ENCODE data around the gene SKAP1.
"Not testable (repeated sequence)": the region's sequence is repeated elsewhere in the genome, so short reads cannot be mapped to it uniquely, and the experiment has no call there.

Gene SKAP1

DNA sequence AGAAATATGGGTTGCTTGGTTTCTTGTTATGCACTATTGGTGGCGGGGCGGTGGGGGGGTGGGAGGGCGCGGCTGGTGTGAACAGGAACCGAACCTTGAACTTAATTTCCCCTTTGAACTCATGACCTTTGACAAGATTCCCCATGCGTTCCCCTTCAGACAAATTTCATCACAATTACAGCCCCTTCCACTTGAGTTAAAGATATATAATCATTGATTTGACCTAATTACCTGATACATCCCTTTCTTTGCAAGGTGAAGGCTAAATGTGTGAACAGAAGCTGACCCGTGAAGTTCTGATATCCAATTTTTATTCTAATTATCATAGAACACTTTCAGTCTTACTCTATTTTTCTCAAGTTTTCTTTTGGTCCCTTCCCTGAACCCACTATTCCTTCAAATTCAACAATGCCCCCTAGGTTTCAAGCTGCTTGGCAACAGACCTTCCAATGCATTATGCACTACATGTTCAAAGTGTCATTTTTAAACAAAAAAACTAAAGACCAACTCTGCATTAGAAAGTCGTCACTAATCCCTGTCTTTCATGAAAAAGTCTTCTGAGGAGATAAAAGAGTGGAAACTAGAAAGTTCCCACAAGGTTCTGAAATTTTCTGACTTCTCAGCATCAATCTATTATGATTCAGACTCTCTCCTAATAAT, 116.8 kb downstream of the SKAP1 start:
- no peak for FAIRE-seq

DNA sequence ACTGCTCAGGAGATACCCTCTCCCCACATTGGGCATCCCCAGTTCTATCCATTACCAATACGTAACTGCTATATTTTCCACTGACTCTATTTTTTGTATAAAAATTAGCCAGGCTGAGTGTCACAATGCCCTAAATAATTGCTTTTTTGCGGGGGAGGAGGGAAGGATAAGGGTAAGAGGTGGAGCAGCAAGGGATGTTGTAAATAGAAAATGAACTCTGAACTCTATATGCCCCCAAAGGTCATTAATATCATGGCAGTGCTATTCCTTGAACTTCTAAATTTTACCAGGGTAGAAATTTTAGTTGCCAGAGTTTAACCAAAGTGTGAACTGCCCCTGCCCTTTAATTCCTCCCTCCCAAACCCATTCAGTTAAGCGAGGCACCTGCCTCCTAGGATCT, 118.7 kb downstream of the SKAP1 start:
- FAIRE-seq: no peak

DNA sequence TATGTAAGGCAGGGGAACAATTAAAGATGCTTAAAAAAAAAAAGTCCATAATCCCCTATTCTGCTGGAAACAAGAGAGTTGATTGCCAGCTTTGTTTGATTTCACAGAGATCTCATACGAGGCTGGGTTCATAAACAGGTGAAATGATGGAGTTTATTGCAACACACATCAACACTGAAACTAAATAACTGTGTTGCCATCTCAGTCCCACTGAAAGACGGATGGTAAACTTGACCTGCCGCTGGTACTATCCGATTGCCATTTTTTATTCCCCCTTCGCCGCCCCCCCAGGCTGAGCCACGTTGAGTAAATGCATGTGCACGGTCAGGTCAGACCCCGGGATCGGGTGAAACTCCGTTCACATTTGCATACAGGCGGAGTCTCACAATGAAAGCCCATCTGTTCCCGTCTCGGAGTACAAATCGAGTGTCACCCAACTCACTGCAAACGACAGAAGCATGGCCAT, 119.2 kb downstream of the SKAP1 start:
- FAIRE-seq: no peak

DNA sequence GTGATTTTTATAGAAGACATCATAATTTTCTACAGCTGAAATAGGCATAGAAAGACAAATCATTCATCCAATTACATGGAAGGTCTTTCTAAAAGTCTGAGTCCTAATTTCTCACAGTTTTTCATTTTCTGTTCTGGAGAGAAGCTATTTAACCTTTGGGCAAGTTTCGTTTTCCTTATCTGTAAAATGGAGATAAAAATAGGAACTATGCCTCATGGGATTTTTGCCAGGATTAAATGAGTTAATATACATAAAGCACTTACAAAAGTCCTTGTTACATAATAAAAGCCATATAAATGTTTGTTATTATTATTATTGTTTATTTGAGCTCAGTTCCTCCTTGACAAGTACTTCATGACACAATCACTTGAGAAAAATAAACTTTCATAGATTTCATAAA, 121.4 kb downstream of the SKAP1 start:
- peak; percentile 17 for FAIRE-seq

DNA sequence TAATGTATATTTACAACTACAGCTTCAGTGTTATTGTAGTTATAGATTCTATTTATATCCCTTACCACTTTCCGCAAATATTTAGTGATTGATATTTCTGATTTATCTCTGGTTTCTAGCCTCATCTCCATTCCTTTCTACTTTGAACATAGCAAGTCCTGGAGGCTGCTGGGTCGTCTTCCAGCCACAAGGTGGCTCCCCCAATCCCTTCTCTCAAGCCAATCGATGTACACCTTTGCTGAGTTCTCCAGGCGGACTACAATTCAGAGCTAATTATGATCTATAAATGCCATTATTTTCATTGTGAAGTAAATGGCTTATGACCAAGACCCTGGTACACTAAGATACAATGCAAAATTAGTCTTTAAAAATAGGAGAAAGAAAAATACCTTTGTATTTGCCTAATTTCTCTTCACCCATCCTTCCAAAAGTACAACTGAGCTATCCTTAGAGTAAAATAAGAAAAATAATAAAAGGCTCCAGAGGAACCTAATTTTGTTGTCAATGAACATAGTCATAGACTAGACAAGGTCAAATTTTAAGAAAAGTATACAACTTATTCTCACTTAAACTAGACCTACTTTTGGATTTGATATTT, 122.1 kb downstream of the SKAP1 start:
- peak; percentile 95 for FAIRE-seq

DNA sequence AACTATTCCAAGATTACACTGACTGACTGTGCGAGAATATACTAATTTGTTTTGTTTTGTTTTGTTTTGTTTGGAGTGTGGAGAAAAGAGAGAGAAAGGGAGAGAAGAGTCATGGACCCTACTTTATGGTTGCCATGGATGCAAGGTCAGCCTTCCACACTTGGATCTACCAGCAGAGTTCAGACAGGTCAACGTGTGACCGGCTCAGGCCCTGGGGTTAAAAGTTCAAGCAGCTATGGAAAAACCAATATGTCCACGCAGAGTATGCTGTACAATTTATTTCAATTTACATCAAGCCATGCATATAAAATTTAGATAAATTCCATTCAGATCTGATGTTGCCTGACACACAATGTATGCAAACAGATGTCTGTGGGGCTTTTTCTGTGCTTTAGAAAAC, 122.8 kb downstream of the SKAP1 start:
- FAIRE-seq: no peak

DNA sequence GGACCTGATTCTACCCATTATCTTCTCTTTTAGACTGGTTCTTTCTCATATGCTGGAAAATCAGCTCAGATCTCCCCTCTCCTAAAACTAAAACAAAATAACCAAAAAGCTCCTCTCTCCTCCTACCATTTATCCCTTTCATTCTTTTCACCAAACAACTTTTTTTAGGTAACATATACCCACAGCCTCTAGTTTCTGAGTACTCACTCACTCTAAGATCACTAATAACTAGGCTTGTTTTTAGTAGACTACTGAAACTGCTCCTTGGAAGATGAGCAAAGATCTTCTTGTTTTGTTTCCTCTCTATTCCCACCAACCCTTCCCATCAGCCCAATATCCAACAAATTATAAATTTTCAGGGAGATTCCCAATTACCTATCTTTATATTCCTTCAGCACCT, 129.0 kb downstream of the SKAP1 start:
- no peak for FAIRE-seq

DNA sequence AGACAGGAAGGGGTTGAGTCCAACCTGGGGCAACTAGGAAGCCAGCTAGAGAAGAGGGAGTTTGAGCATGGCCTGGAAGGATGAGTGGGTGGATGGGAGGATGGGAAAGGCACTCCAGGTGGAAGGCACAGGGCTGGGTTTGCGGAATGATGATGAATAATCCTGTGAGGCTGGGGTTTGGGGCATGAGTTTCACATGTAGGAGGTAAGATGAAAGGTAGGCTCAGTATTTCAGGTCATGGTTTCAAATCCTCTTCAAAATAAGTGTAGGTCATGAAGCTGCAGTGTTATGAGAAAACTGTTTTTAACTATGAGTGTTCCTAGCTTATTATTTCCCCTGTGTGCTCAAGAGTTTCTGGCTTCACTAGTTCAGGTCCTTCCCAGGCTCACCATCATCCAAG, 130.3 kb downstream of the SKAP1 start:
- FAIRE-seq: no peak

DNA sequence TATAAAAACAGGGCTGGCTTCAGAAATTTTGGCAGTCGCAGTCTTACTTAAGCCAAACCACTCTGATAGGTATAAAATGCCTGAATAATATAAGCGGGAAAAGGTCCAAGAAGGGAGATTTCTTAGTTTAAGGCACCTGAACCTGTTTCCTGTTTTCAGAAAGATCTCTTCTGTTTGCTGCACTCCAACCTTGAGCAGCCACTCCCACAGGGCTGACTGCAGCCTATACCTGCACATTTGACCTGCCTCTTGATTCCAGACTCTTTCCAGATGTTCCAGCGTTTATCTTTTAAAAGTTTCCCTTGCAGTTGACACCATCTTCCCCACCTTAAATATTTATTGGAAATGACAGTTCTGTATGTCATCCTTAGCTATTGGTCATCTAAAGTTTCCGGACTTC, 132.2 kb downstream of the SKAP1 start:
- no peak for FAIRE-seq

DNA sequence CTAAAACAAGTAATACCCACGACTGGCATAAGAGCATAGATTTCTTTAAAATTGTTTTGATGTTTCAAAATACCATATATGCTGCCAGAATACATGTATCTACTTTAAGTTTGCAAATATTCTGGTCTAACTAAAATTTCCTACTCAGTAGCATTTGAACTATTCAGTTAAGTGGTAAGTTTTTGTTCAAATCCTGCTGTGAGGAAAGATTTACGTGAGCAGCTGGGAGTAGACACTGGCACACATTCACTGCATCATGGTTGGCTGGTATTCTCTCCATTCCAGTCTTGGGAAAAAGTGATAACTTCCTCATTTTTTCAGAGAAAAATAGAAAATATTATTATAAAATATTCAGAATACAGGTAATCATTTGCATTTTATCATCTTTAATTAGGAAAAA, 133.6 kb downstream of the SKAP1 start:
- FAIRE-seq: no peak

DNA sequence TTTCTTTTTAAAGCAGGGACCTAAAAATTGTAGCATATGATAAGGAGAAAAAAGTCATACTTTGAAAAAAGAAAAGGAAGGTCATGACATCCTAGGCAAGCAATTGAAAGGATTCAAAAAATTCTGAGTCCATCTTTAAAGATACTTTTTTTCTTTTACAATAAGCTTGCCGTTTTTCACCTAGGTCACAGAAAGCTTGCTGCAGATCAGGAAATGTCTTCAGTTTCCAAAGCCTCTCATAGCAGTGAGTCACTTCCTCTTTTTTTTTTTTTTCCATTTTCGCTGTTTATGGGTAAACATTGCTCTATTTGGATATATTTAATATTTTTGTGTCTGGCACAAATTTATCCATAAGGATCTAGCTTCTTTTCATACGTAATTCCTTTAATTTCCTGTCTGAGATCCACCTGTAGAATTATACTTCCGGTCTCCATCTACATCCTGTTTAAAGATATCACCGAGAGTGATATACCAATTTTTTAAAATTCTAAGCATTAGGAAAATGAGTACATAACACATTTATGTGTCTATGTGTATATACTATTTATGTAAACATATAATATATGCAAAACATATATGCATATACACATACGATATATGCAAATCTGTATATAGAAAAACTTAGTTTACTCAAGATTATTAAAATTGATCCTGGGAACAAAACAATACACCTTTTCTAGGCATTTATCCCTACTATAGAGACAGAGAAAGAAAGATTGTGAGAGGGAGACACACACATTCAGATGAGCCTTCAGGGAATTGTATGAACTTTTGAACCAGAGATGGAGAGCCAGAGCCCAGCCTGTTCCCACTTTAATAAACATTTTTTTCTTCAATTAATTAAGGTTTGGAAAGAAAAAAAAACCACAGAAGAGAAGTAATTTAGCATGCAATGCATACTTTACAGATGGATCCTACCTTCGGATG, 134.4 kb downstream of the SKAP1 start:
- FAIRE-seq: peak; percentile 42

DNA sequence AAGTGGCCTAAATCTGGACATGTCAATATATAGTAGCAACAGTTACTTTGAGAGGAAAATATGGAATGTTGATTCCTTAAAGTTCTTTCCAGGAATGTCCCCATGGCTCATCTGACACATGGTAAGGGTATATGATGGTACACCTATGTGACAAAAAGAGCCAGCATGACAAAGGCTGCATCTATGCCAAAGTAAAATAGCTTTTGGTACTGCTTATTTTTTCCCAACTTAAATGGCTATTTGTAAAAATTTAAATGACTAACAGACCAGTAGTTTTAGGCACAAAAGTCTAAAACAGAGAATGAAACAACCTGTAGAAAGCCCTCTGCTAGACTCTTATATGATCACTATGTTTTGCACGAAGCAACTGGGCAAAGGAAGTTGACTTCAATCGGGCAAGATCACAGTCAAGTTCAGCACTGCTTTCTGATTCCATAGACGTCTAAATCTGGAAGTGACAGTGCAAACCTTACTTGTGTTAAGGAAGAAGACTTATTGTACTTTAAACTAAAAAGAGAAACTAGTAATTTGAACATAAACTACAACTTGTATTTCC, 135.1 kb downstream of the SKAP1 start:
- FAIRE-seq: no peak

DNA sequence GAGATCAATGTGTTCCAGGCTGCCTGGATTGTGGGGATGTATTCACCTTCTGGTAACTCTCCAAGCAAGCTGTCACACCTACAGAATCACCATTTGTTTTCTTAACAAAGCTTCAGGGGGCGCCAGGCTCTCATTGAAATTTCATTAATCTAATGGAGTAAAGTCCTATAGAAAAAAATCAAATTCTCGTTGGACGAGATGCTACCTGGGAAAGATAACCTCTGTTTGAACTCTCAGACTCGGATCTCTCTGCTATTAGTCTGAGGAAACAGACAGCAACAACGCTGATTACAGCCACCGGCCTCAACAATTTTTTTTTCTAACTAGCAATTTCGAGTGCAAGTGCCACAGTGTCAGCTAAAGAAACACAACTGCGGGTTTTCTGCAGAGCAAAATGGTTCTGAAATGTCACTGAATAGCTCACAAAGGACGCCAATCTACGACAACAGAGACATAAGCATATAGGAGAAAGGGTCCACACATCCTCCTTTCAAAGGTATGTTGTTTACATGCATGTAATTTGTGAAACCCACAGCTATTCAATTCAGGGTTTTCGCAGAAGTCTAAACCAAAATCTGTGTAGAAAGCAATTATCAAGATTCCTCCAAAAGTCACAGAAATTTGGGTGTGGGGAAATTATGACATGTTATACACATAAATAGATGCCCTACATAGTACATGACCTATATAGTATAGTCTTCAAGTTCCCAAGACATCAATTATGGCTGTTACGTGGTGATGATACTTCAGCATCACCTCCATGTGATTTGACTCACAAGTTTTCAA, 135.8 kb downstream of the SKAP1 start:
- FAIRE-seq: no peak

DNA sequence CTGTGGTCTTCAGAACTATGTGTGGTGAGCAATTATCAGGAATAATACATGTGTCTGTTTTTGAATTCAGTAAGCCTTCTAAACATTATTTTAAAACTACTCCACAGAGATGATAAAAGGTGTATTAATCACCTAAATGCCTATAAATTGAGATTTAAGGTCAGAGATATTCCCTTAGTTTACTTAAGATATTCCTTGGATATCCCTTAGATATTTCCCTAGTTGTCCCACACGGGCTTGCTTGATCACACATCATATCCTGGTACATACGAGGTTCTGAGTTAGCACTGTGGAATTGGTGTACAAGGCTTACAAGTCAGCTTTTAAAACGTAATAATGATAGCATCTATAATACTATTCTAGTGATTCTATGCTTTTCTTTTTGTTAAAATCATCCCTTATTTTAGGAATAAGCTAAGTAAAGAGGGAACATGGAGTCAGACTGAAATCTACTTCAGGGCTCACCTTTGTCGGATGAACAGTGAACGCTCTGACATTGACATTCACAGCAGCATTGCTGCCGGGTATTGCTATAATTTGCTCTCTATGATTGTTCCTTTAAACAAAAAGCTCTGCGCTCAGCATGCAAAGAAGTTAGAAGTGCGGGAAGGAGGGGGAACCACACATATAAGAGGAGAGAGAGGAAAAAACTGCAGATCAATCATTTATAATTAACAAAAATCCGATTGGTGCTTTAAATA, 136.5 kb downstream of the SKAP1 start:
- FAIRE-seq: peak; percentile 45

DNA sequence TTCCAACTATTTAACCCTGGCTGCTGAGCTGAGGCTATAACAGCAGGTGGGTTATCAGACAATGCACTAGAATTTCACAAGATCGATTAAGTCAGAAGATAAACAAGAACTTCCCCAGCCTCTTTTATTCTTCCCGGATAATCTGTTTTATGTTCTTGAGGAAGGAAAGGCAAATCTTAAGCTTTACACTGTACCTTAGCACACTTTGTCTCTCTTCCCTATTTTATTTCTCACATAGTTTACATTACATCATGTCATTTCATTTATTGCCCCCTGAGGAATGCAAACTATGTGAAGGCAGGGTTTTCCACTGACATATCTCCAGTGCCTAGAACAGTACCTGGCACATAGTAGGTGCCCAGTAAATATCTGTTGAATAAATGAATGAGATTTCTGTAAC, 139.6 kb downstream of the SKAP1 start:
- FAIRE-seq: peak; percentile 39

DNA sequence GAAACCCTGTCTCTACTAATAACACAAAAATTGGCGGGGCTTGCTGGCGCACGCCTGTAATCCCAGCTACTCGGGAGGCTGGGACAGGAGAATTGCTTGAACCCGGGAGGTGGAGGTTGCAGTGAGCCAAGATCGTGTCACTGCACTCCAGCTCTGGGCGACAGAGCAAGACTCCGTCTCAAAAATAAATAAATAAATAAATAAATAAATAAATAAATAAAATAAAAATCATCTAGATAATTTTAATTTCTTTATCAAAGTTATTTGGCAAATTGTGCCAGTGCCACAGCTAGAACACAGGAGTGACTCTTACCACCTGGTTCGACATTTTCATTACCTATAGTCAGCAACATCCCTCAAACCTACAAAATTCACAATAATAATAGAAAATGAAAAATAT, 143.1 kb downstream of the SKAP1 start:
- not testable (repeated sequence) for FAIRE-seq

DNA sequence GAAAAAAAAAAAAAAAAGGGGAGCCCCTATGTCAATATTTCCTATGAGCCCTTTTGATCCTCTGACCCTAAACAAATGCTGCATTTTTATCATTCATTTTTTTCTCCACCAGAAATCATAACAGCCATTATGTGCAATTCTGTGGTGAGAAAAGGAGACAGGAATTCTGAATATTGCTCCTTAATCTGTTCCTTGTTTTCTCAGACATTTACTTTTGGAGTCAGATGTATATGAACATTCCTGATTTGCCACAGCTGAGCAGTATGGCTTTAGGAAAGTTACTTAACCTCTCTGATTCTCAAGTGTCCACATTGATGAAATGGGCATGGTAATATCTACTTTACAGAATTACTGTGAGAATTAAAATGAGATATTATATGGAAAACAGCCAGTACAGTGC, 144.4 kb downstream of the SKAP1 start:
- FAIRE-seq: no peak

DNA sequence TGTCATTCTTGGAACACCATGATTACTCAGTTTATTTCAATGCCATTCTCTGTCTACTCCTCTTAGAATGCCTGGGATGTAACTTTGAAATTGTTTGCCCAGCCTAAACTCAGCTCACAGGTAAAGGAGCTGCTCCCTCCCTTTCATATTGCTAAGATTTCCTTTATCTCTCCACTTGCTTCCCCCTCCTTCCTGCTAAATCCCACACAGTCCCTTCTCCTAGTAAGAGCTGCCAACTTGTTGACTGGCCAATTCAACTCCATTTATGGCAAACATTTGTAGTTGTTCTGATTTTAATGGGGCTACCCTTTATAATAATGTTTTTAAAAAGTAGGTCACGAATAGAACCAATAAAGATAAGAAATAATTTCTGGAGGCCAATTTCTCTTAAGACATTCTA, 146.1 kb downstream of the SKAP1 start:
- no peak for FAIRE-seq

DNA sequence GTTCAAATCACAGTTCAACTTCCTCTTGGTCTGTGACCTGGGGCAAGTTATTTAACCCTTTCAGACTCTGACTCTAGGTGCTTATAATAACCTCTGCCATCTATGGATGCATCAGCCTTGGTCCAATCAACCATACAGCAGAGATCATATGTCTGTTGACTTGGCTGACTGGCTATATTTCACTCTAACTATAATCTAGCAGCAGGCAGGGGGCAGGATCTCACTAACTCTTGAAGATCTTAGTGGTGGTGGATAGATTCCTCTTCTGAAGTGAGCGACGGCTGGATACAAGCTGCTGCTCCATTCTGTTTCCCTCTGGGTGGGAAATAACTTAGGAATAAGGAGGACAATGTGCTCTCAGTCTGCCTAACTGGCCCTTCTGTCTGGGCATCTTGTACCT, 146.6 kb downstream of the SKAP1 start:
- no peak for FAIRE-seq

DNA sequence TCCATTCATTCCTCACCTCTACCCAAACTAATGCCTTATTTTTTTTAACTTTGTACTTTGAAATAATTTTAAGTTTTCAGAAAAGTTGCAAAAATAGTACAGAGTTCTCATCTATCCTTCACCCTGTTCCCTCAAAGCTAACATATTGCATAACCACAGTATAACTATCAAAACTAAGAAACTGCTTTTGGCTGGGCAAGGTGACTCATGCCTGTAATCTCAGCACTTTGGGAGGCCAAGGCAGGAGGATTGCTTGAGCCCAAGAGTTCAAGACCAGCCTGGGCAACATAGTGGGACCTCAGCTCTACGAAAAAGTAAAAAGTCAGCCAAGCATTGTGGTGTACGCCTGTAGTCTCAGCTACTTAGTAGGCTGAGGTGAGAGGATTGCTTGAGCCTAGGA, 147.7 kb downstream of the SKAP1 start:
- FAIRE-seq: no peak

DNA sequence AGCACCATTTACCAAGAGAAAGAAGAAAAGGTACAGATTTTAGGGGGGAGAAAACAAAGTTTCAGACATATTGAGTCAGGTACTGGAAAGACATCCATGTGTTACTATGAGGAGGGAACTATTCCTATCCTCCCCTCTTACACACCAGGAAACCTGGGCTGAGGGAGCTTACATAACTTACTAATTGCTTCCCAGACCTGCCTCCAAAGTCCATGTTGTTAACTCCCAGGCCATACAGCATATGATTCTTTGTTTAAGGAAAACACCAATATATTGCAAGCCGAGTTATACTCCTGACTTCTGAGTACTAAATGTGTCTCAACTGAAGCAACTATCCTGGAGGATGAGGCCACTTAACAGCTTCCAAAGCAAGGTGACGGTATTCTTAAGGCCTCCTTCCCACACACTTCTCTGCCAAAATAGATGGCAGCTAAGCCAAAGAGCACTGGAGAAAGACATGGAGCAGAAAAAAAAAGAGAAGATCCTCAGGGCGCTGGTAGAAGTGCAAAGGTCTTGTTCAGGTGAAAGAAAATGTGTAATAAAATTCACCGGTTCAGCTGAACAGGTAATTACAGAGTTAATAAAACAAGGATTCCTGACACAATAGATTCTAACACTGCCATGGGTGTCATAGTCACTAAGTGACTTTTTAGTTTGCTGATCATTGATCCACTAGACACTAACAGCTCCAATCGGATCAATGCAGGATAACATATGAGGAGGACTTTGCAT, 151.1 kb downstream of the SKAP1 start:
- FAIRE-seq: no peak

Measured in G401.6 (cell line).